Liver (tissue), 9 donors: Measurements from ENCODE around the gene CPOX. TPM values are rescaled to one million over a fixed set of nuclear protein-coding genes. Genes with fewer than 3 reads are reported as not detected.

Experiments used
- DNase-seq: peaks from one replicate; pipeline ENCODE4 v3.0.0-alpha.2; 2017; ENCODE audit warnings: low spot score
- H3K27ac ChIP-seq, 2 donors: one replicate each; pipeline ENCODE4 v1.7.0; 2013; ENCODE audit warnings: inconsistent platforms in 2 of 2, low read length in 2 of 2, control low read depth in 1 of 2, low read depth in 1 of 2, mild to moderate bottlenecking in 1 of 2
- H3K27me3 ChIP-seq, 4 donors: one replicate each; pipeline versions ENCODE4 v1.6.1 to v1.7.0; 2013; ENCODE audit warnings: low read length in 3 of 4, inconsistent platforms in 1 of 4, mild to moderate bottlenecking in 1 of 4, moderate library complexity in 1 of 4; ENCODE audit not compliant: control insufficient read depth in 4 of 4, insufficient read depth in 4 of 4
- H3K36me3 ChIP-seq, 4 donors: one replicate each; pipeline versions ENCODE4 v1.6.1 to v1.7.0; 2013; ENCODE audit warnings: low read length in 3 of 4, mild to moderate bottlenecking in 3 of 4, low read depth in 1 of 4, moderate library complexity in 1 of 4; ENCODE audit not compliant: control insufficient read depth in 4 of 4, insufficient read depth in 3 of 4
- H3K4me1 ChIP-seq, 4 donors: one replicate each; pipeline versions ENCODE4 v1.6.1 to v1.7.0; 2013; ENCODE audit warnings: low read length in 3 of 4, mild to moderate bottlenecking in 3 of 4, moderate library complexity in 1 of 4; ENCODE audit not compliant: control insufficient read depth in 4 of 4, insufficient read depth in 4 of 4
- H3K4me3 ChIP-seq, 3 donors: one replicate each; pipeline versions ENCODE4 v1.6.1 to v1.7.0; 2013; ENCODE audit warnings: low read length in 3 of 3, control low read depth in 1 of 3, low read depth in 1 of 3, mild to moderate bottlenecking in 1 of 3
- H3K9ac ChIP-seq, 2 donors: one replicate each; pipeline ENCODE4 v1.7.0; 2013; ENCODE audit warnings: low read length in 2 of 2, mild to moderate bottlenecking in 2 of 2, moderate library complexity in 2 of 2, control low read depth in 1 of 2, low read depth in 1 of 2
- H3K9me3 ChIP-seq, 4 donors: one replicate each; pipeline versions ENCODE4 v1.6.1 to v1.7.0; 2013; ENCODE audit warnings: low read length in 3 of 4; ENCODE audit not compliant: control insufficient read depth in 4 of 4
- ATF3 ChIP-seq: IDR thresholded peaks from 2 replicates; pipeline ENCODE4 v1.6.1; 2016; ENCODE audit warnings: antibody characterized with exemption
- EGR1 ChIP-seq, 2 donors: IDR thresholded peaks; 2 replicates each; pipeline ENCODE4 v1.6.1; 2016 to 2018; ENCODE audit warnings: antibody characterized with exemption in 2 of 2, low read depth in 2 of 2
- FOXA1 ChIP-seq: IDR thresholded peaks from 2 replicates; pipeline ENCODE4 v1.6.1; 2016; ENCODE audit warnings: antibody characterized with exemption
- FOXA2 ChIP-seq: IDR thresholded peaks from 2 replicates; pipeline ENCODE4 v1.6.1; 2016; ENCODE audit warnings: antibody characterized with exemption
- GABPA ChIP-seq, 2 donors: IDR thresholded peaks in 1 of 2; conservative IDR thresholded peaks in 1 of 2; 2 replicates each; pipeline ENCODE4 v1.6.1; 2016; ENCODE audit warnings: antibody characterized with exemption in 2 of 2, mild to moderate bottlenecking in 1 of 2, moderate library complexity in 1 of 2
- HNF4A ChIP-seq, 2 donors: conservative IDR thresholded peaks; 2 replicates each; pipeline ENCODE4 v1.6.1; 2016; ENCODE audit warnings: antibody characterized with exemption in 2 of 2, mild to moderate bottlenecking in 2 of 2
- HNF4G ChIP-seq: IDR thresholded peaks from 2 replicates; pipeline ENCODE4 v1.6.1; 2016; ENCODE audit warnings: antibody characterized with exemption
- JUND ChIP-seq, 2 donors: IDR thresholded peaks; 2 replicates each; pipeline ENCODE4 v1.6.1; 2016; ENCODE audit warnings: antibody characterized with exemption in 2 of 2
- MAX ChIP-seq: IDR thresholded peaks from 2 replicates; pipeline ENCODE4 v1.6.1; 2016; ENCODE audit warnings: antibody characterized with exemption
- NR2F2 ChIP-seq: IDR thresholded peaks from 2 replicates; pipeline ENCODE4 v1.6.1; 2016; ENCODE audit warnings: antibody characterized with exemption
- RAD21 ChIP-seq, 2 donors: IDR thresholded peaks; 2 replicates each; pipeline ENCODE4 v1.6.1; 2016; ENCODE audit warnings: antibody characterized with exemption in 2 of 2, mild to moderate bottlenecking in 2 of 2
- REST ChIP-seq: IDR thresholded peaks from 2 replicates; pipeline ENCODE4 v1.6.1; 2016; ENCODE audit warnings: antibody characterized with exemption, mild to moderate bottlenecking
- RXRA ChIP-seq, 2 donors: IDR thresholded peaks; 2 replicates each; pipeline ENCODE4 v1.6.1; 2017 to 2018; ENCODE audit warnings: antibody characterized with exemption in 2 of 2, mild to moderate bottlenecking in 1 of 2
- SP1 ChIP-seq: IDR thresholded peaks from 2 replicates; pipeline ENCODE4 v1.6.1; 2018; ENCODE audit warnings: antibody characterized with exemption, mild to moderate bottlenecking
- TAF1 ChIP-seq: conservative IDR thresholded peaks from 2 replicates; pipeline ENCODE4 v1.6.1; 2016; ENCODE audit warnings: antibody characterized with exemption, mild to moderate bottlenecking
- YY1 ChIP-seq: IDR thresholded peaks from 2 replicates; pipeline ENCODE4 v1.6.1; 2016; ENCODE audit warnings: antibody characterized with exemption, mild to moderate bottlenecking
- ZBTB33 ChIP-seq: IDR thresholded peaks from 2 replicates; pipeline ENCODE4 v1.6.1; 2016; ENCODE audit warnings: antibody characterized with exemption
- WGBS: extraction: QIAGEN DNeasy Blood & Tissue Kit; methylation state at CpG from one replicate; pipeline ENCODE4 v1.1.7; 2013; 5-methylcytosine and 5-hydroxymethylcytosine counted together
- polyA plus RNA-seq, 2 donors: library from polyadenylated mRNA; stranded (reverse) in 1 of 2; unstranded in 1 of 2; fragments of 200-250 nt in 1 of 2; fragments of >200 nt in 1 of 2; fragmentation: Nextera tagmentation in 1 of 2; extraction: Ambion mirVana in 1 of 2; gene quantifications; one replicate each; pipeline versions ENCODE4 v1.2.1 to v1.2.3, GENCODE V29; 2013 to 2015
- total RNA-seq, 2 donors: library from RNA; depleted of rRNA; stranded (reverse); fragments of >200 nt; gene quantifications; one replicate each; pipeline ENCODE4 v1.2.3, GENCODE V29; 2014
- TF ChIP-seq, protein P1 (sequence below): fragments of 150-350 bp; IDR thresholded peaks from 2 replicates; pipeline ENCODE4 v1.5.1; 2017; ENCODE audit warnings: improper control_type of control experiment, low read depth, low read length; ENCODE audit not compliant: missing input control
- donor health status: healthy.
- donor health status: healthy.
- donor health status: healthy.
- donor health status: healthy.
- donor health status: healthy.

The CPOX gene
- total and polyA plus RNA-seq, 4 donors = 8.8 to 280 (median 16.3) TPM

GRCh38 chr3:98603580-98603979, 10.2 kb upstream of the CPOX start:
- no peaks in the 10 kb centered on the region for H3K9me3 ChIP-seq
- no peak for DNase-seq
- H3K9ac ChIP-seq = no peak overlapping the region
- no peaks in the 10 kb centered on the region for H3K27me3 ChIP-seq
- no peak for TF ChIP-seq SP1
- no peak for TF ChIP-seq RAD21 (IDR thresholded peaks at IDR 0.05)
- no peak for TF ChIP-seq HNF4G
- no peak for TF ChIP-seq HNF4A (conservative IDR thresholded peaks at IDR 0.05)
- TF ChIP-seq EGR1 (IDR thresholded peaks at IDR 0.05; ENCODE audit: low read depth in 2 of 2) = no peak
- TF ChIP-seq NR2F2 = no peak
- no peak for TF ChIP-seq TAF1
- no peak for TF ChIP-seq FOXA2
- H3K36me3 ChIP-seq = no peaks in the 10 kb centered on the region
- H3K4me1 ChIP-seq = peaks cover 0 to 31% (median 21%) of the 10 kb centered on the region in 4 donors
- H3K27ac ChIP-seq = no peak overlapping the region
- no peak overlapping the region for H3K4me3 ChIP-seq

DNA sequence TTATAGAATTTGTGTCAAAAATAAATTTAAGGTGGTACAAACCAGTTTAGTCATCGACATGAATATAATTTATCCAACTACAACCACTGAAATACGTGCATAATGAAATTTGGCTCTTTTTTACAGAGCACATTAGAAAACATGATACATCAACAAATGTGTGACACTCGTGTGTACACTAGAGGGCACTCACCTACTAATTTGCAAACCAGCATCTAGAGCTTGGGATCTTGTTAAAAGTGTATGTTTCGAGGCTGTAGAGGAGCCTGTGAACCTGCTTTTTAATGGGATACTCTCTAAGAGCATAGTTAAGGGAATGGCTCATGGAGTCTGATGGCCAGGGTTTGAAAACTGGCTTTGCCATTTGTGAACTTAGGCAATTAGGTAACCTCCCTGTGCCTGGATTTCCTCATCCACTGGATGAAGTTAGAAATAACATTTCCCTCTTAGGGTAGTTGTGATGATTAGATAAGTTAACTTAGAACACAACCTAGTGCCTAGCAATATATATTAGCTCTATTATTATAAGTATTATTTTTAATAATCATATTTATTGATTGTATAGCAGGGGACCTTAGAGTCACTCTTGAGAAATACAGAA, 8.8 kb upstream of the CPOX start:
- no peak for DNase-seq
- TF ChIP-seq HNF4G = no peak
- no peak for TF ChIP-seq EGR1 (IDR thresholded peaks at IDR 0.05; ENCODE audit: low read depth in 2 of 2)
- TF ChIP-seq GABPA (IDR thresholded peaks at IDR 0.05 in 1 of 2, conservative IDR thresholded peaks at IDR 0.05 in 1 of 2) = no peak
- TF ChIP-seq YY1 = no peak
- no peak for TF ChIP-seq JUND (IDR thresholded peaks at IDR 0.05)
- TF ChIP-seq, protein P1, sequence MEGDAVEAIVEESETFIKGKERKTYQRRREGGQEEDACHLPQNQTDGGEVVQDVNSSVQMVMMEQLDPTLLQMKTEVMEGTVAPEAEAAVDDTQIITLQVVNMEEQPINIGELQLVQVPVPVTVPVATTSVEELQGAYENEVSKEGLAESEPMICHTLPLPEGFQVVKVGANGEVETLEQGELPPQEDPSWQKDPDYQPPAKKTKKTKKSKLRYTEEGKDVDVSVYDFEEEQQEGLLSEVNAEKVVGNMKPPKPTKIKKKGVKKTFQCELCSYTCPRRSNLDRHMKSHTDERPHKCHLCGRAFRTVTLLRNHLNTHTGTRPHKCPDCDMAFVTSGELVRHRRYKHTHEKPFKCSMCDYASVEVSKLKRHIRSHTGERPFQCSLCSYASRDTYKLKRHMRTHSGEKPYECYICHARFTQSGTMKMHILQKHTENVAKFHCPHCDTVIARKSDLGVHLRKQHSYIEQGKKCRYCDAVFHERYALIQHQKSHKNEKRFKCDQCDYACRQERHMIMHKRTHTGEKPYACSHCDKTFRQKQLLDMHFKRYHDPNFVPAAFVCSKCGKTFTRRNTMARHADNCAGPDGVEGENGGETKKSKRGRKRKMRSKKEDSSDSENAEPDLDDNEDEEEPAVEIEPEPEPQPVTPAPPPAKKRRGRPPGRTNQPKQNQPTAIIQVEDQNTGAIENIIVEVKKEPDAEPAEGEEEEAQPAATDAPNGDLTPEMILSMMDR = peak; percentile 74
- peak; percentile 26 to 28 for TF ChIP-seq RXRA (IDR thresholded peaks at IDR 0.05)
- TF ChIP-seq ZBTB33 = no peak
- TF ChIP-seq REST = no peak
- TF ChIP-seq TAF1 = no peak
- TF ChIP-seq RAD21 (IDR thresholded peaks at IDR 0.05) = peak; percentile 94 to 97
- TF ChIP-seq FOXA2 = no peak
- TF ChIP-seq FOXA1 = no peak
- no peak for TF ChIP-seq NR2F2
- TF ChIP-seq ATF3 = no peak
- no peak for TF ChIP-seq MAX
- TF ChIP-seq SP1 = no peak
- TF ChIP-seq HNF4A (conservative IDR thresholded peaks at IDR 0.05) = peak; percentile 14 to 15
- 4% methylated on average over 4 of the region's 4 CpGs for WGBS
- no peak overlapping the region for H3K9ac ChIP-seq
- H3K27ac ChIP-seq = no peak overlapping the region
- H3K4me3 ChIP-seq = no peak overlapping the region
- no peaks in the 10 kb centered on the region for H3K9me3 ChIP-seq
- H3K36me3 ChIP-seq = no peaks in the 10 kb centered on the region
- H3K4me1 ChIP-seq = peaks cover 0 to 41% (median 25%) of the 10 kb centered on the region in 4 donors
- no peaks in the 10 kb centered on the region for H3K27me3 ChIP-seq
